Amniotic epithelial cell (primary cell): ENCODE results near the gene MACROH2A2.
"Not testable (repeated sequence)": the region's sequence is repeated elsewhere in the genome, so short reads cannot be mapped to it uniquely, and the experiment has no call there.

Experiments
- DNase-seq: peaks from one replicate; pipeline ENCODE4 v3.0.0-alpha.2; 2010; ENCODE audit warnings: low read depth

MACROH2A2 gene

DNA sequence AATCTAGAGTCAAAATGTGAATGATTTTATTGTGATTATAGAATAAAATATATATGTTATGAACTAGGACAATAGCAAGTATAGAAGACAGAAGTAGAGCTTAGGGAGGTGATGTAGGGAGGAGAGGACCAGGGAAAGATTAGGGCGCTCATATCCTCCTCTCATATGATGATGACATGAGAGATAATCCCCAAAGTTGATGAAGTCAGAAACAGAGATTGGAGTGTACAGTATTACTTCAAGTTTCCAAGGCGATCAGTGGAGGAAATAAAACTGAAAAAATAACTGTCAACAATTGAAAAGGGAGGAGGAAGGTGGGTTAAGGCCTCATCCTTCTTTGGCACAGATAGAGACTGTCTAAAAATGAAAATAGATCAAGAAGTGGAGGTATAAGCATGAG, 14.9 kb downstream of the MACROH2A2 start:
- DNase-seq: no peak

DNA sequence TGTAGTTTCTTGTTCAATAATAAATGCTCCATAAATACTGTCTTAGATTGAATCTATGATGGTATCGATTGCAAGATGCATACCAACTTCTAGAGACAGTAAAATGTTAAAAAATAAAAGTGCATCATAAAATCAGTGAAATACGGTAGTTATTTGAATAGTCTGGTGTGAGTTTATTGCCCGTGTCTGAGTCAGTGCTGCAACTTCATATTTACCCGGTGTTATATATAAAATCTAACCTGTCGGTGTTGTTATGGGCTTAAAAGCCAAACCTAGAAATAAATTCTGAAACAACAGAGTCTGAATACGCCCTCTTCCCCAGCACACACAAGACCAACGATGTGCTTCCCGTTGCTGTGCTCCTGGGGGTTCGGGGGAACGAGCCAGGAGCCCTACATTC, 16.3 kb downstream of the MACROH2A2 start:
- DNase-seq: no peak

DNA sequence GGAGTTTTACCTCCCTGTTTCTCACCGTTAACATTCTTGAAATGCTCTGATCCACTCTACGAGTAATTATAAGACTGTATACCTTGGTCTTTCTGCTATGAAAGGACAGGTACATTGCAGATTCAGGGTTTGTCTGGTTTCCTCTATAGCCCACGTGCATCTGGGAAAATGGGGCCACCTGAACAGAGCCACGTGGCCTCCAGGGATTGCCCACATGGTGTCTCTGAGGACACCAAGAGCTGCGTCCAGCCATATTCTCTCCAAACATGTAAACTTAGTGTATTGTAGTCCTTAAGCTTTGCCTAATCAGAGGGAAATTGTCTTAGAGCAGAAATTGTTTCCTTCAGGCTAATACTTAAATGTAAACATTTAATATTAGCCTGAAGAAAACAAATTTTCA, 16.7 kb downstream of the MACROH2A2 start:
- DNase-seq: no peak

DNA sequence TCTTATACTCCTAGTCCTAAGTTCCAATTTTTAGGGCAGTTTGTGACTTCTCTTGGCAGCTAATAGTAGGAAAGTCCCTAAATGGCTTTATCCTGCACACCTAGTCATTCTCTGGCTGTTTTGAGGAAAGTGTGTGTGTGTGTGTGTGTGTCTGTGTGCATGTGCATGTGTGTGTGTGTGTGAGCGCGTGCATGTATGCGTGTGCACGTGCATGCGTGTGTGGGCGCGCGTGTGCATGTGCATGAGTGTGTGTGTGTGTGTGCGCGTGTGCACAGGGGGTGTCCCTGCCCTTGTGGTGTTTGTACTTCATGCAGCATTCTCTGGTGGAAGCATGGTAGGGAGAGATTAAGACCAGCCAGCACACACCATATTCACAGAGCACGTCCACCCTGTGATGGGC, 18.2 kb downstream of the MACROH2A2 start:
- DNase-seq: no peak

DNA sequence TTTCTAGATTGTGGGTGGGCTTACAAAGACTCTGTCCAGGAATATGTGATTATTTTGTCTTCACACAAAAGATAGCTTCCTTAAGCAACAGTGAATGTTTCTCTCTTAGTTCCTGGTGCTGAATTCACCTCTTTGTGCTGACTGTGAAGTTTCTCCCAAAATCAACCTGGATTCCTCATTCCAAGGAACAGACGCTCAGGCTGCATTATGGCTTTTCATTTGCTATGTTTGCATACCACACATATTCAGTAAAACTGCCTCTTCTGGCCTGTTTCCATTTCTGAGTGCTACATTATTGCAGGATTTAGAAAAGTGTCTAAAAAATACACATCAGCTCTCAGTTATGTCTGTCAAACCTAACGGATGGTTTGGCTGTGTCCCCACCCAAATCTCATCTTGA, 21.5 kb downstream of the MACROH2A2 start:
- no peak for DNase-seq

DNA sequence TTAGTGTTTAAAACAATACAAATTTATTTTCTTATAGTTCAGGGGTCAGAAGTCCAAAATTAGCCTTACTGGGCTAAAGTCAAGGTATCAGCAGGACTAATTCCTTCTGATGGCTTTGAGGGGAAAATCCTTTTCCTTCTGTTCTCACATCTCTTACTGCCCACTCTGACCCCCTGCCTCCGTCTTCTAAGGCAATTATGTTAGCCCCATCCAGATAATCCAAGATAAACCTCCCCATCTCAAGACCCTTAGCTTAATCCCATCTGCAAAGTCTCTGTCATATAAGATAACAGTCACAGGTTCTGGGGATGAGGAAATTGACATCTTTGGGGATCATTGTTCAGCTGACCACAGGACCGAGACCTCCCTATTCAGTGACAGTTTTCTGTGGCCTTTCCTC, 22.3 kb downstream of the MACROH2A2 start:
- no peak for DNase-seq

DNA sequence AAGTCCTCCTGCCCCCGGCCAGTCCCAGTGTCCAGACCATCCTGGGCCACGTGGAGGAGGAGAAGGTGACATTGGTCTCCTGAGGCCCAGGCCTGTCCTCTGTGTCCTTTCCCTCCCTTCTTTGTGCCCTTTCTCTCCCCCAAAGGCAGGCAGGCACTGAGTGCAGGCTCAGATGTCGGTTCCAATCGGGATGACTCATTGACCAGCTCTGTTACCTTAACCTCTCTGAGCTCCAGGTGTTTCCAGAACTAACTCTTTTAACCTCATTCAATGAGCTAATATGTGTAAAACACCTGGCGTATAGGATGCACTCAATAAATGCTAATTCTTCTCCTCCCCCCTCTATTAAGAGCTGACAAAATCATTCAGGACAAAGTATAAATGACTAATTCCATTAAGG, 25.7 kb downstream of the MACROH2A2 start:
- DNase-seq: no peak

DNA sequence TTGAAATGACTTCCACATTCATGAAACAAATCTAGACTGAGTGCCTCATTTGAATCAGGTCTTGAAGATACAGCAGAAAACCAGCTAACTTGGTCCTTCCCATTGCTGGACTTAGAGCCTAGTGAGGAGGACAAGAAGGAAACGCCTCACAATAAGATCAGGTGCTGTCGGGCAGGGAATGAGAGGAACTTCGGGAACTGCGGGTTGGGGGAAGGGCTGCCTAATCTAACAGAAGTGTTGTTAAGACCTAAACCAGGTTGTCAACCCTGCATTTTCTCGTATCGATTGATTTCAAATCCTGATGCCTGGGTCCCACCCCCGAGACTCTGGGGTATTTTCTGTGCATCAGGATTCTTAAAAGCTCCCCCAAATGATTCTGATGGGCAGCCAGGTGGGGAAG, 26.3 kb downstream of the MACROH2A2 start:
- no peak for DNase-seq

DNA sequence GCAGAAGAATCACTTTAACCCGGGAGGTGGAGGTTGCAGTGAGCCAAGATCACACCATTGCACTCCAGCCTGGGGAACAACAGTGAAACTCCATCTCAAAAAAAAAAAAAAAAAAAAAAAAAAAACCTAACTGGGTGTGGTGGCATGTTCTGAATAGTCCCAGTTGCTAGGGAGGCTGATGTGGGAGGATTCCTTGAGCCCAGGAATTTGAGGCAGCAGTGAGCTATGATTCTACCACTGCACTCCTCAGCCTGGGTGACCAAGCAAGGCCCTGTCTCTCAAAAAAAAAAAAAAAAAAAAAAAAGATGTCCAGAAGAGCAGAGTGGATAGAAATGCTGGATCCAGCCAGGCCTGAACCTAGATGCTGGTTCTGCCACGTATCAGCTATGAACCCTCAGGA, 28.1 kb downstream of the MACROH2A2 start:
- not testable (repeated sequence) for DNase-seq

DNA sequence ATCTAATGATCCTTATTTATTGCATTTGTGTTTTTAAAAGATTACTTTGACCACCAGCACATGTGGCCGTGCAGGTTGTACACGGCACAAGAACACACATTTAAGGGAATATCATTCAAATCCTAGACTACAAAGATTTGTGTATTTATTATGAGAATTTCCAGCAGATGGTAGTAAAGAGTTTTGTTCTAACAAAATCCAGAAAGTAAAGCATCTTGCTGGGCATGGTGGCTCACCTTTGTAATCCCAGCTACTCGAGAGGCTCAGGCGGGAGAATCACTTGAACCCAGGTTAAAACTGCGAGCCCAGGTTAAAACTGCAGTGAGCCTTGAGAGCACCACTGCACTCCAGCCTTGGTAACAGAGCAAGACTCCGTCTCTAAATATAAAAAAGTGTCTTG, 31.5 kb downstream of the MACROH2A2 start:
- DNase-seq: no peak

DNA sequence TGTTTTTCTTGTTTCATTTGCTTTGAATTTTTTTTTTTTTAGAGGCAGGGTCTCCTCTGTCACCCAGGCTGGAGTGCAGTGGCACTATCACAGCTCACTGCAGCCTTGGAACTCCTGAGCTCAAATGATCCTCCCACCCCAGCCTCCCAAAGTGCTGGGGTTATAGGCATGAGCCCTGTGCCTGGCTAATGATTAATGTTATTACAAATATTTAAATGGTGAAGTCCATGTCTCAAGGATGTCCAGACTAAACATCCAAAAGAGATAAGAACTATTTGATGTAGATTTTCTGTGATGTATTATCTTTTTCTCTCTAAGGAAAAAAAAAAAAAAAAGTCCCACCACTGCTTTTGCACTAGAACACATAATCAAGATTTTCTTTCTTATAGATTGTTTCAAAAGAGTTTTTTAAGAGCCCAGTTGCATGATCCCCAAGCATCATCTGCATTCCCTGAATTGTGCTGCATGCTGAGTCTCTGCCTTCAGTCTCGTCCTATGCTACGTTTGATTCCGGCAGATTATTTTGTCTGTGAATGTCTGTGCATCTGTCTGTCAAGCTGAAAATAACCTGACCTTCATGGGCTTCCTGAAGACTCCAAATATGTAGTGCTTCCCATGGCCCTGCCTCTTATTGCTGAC, 33.4 kb downstream of the MACROH2A2 start:
- DNase-seq: no peak

DNA sequence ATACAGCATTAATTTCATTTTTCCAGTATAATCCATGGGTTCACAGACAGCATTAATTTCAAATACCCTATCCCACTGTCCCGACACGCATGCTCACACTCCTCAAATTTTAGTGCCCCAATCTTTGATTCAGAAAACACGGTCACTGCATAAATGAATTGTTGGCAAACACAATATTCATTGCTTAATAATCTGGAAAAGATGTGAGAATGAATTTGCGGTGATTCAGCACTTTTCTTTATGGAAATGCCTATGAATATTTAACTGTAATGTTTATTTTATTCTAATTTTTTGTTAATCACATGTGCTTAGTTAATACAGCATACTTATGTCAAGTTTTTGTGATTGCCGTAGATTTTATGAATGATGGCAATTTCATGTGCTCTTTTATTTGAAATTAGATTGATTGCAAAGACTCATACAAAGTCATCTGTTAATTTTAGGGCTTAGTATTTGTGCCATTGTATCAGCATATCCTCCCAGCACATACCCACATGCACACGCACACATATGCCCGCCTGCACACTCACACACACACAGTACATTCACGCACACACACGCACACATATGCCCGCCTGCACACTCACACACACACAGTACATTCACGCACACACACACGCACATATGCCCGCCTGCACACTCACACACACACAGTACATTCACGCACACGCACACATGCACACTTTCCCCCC, 35.1 kb downstream of the MACROH2A2 start:
- DNase-seq: no peak

DNA sequence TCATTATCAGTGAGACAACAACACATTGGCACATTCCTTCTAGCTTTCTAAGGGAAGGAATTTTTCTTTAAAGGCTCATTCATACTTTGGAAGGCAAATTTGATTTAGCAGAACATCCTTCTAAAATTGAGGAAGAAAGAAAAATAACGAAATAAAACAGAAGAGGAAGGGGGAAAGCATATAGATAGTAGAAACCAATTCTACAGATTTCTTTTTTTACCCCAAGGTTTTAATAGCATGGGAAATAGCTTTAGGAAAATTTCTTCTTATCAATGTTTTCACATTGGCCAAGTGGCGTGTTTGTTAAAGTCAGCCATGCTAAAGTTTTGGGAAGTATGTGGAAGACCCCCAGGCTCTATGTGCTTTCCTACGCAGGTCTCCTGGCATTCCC, 35.7 kb downstream of the MACROH2A2 start:
- no peak for DNase-seq

DNA sequence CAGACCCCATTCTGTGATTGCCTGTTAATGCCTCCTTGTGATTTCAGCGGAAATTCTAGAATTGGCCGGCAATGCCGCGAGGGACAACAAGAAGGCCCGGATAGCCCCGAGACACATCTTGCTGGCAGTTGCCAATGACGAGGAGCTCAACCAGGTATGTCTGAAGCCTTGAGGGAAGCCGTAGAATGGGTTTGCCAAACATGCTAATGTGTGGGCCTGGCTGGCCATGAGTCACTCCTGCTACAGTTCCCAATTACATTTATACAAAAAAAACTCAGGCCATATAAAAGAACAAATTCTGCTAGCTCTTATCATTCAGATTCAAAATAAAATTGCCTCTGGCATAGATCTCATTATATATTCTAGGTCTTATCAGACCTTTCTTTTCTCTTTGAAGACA, 37.4 kb downstream of the MACROH2A2 start:
- DNase-seq: no peak

DNA sequence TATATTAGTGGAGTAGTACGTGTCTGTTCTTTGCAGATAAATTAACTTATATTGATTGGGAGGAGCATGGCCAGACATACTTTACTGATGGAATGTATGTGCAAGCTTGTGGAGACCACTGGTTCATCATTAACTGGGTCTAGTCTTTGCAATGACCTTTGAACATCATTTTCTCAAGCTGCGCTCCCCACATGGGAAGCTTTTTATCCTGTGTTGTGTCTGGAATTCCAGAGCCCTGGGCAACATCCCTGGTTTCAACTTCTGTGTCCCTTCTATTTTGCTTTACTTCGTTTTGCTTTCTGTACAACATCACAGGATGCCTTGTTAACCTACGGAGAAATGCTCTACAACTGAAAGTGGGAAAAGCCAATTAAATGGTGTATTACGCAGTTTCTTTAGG, 38.3 kb downstream of the MACROH2A2 start:
- DNase-seq: no peak

DNA sequence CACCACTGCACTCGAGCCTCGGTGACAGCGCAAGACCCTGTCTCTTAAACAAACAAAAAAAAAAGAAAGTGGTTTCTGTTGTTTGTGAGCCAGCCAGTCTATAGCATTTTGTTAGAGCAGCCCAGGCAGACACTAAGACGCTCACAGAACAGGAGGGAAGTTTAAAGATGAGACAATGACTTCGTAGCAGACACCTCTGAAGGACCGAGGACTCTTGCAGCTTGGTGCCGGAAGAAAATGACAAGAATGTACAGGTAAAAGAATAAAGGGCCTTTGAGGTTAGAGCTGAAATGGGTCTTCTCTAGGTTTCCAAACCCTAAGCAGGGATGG, 39.7 kb downstream of the MACROH2A2 start:
- no peak for DNase-seq

DNA sequence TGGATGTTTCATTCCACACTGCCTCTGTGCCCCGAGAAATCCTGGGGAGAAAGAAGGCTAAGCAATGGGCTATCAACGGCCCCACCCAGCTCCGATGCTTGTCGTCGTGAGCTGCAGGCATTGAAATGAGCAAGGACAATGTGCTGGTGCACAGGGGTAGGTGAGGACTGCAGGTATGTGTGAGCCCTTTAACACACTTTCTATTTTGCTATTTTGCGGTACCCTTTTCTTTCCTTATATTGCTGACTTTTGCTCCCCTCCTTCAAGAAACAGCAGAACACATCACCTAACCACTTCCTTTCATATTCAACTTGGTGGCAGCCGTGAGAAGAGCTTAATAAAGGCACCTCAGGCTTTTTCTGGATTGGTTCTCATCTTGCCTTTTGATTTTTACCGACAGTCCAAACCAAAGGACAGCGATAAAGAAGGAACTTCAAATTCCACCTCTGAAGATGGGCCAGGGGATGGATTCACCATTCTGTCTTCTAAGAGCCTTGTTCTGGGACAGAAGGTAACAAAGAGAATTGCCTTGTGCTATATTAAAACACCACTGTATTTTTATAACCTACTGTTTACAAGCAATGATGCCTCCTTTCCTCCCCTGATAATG, 40.8 kb downstream of the MACROH2A2 start:
- DNase-seq: no peak

DNA sequence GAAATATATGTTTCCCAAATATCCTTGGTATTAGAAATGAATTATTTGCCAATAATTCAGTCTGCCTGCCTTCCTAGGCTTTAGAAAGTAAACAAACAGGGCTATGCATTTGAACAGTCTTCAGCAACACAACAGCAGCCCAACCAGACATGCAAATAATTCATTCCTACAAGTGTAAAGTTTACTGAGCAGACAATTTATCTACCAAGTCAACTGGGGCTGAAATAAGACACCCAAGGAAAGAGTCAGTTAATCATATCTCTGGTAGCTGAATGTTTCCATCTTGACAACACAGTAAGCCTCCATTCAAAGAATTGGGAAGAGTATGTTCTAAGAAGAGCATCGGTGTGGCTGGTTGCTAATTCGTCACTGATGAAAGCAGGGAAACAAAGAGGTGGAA, 41.6 kb downstream of the MACROH2A2 start:
- no peak for DNase-seq

DNA sequence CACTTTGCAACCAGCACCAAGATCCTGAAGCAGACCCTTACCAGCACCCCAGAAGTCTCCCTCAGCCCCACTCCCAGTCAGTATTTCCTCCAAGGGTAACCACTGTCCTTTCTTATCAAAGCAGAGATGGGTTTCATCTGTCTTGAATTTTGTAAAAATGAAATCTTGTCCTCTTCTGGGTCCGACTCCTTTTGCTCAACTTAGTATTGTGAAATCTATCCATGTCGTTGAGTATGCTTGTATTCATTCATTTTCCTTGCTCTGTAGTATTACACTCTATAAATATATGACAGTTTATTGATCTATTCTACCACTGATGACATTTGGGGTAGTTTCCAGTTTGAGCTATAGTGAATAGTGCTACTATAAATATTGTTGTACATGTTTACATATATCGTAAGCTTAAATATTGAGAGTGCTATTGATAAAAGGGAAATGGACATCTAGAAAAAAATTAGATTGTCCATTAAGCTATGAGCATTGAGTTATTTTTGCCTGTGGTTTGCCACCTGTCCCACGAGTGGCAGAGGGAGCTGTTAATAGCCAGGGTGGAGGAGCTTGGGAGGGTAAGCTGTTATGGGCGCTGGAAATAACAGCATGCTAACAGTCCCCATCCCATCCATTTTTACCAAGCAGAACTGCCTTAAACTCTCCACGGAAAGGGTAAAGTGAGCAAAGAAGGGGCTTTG, 43.5 kb downstream of the MACROH2A2 start:
- no peak for DNase-seq

DNA sequence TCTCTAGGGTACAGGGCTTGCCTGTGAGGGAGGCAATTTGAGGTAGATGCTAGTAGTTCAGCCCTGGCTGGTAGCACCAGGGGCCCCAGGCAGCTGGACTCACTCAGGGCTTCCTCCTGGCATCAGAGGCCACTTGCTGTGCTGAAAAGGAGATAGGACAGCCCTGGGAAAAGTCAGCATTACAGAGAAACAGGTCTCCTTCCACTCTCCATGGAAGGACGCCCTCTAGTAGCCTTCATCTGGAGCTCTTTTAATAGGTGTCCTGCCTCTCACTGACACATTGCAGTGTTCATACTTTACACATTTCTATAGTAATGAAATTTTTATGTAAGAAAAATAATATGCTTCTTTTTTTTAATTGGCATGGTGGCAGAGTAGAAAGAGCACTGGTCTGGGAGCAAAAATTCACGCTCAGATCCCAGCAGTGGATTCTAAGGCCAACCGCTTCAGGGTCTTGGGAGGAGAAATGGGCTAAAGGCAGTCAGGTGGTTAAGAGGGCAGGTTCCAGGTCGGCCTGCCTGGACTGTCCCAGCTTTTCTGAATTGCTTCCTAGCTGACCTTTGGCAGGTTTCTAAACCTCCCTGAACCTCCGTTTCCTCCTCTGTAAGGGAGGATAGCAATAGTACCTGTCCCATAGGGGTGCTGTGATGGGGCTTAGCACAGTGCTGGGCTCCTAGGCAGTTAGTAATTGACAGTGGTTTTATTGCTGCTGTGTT, 44.2 kb downstream of the MACROH2A2 start:
- no peak for DNase-seq

DNA sequence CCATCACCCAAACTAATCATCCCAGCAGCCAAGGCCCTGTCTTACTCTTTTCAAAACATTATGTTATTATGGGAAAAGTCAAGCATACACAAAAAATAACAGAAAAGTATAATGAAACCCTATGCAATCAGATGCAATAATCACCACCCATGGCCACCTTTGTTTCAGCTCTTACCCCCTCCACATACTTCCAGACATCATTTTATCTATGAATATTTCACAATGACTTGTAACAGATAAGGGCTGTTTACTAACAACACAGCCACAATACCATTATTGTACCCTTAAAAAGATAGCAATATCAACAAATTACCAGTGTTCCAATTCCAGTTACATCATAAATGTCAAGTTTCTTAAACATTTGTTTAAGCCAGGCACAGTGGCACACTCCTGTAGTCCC, 44.8 kb downstream of the MACROH2A2 start:
- no peak for DNase-seq

DNA sequence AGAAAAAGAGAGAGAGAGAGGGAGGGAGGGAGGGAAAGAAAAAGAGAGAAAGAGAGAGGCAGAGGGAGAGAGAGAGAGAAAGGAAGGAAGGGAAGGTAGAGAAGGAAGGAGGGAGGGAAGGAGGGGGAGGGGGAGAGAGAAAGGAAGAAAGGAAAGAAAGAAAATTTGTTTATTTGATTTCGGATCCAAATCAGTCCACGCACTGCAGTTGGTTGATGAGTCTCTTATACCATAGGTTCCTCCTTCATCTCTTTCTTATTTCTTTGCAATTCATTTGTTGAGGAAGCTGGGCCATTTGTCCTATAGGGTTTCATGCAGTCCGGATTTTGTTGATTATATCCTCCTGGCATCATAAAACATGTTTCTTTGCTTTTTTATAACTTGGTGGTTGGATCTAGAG, 45.6 kb downstream of the MACROH2A2 start:
- DNase-seq: no peak
